ENCODE results near the gene PCDHGB5.

Gene PCDHGB5

GRCh38 chr5:141356950-141357349 lies 40.8 kb upstream of the PCDHGB5 start:
- no peak overlapping the region for H3K27ac ChIP-seq
- TF ChIP-seq ZFX (IDR thresholded peaks at IDR 0.05) (no peak), CTCF (conservative IDR thresholded peaks at IDR 0.05) (no peak)

- H3K27ac ChIP-seq: no peak within 1 kb of the TSS
- TF ChIP-seq CTCF (conservative IDR thresholded peaks at IDR 0.05) (peak; percentile 70), ZFX (IDR thresholded peaks at IDR 0.05) (no peak)
These were observed 37.8 kb upstream of the PCDHGB5 start, which contains the start of gene PCDHGB2 for GRCh38 chr5:141359790-141360426. PCDHGB2 (plus strand) TSS chr5:141359994; CDS start chr5:141360136, 142 bp downstream.

- no peak overlapping the region for H3K27ac ChIP-seq
- TF ChIP-seq CTCF (conservative IDR thresholded peaks at IDR 0.05) (no peak), ZFX (IDR thresholded peaks at IDR 0.05) (no peak)
These were observed 37.1 kb upstream of the PCDHGB5 start for GRCh38 chr5:141360685-141361084.

- H3K27ac ChIP-seq: no peak overlapping the region
- no peak for TF ChIP-seq CTCF (conservative IDR thresholded peaks at IDR 0.05)
- no peak for TF ChIP-seq ZFX (IDR thresholded peaks at IDR 0.05)
These were observed 35.0 kb upstream of the PCDHGB5 start for GRCh38 chr5:141362719-141363118.

- peak; percentile 34 for TF ChIP-seq CTCF (conservative IDR thresholded peaks at IDR 0.05)
- TF ChIP-seq ZFX (IDR thresholded peaks at IDR 0.05): no peak
- H3K27ac ChIP-seq: no peak within 1 kb of the TSS
These were observed 33.6 kb upstream of the PCDHGB5 start, which contains the start of gene PCDHGA5 for GRCh38 chr5:141363952-141364660. PCDHGA5 (plus strand) TSS chr5:141364162; CDS start chr5:141364331, 169 bp downstream.

- TF ChIP-seq ZFX (IDR thresholded peaks at IDR 0.05) (no peak), CTCF (conservative IDR thresholded peaks at IDR 0.05) (no peak)
- H3K27ac ChIP-seq: no peak overlapping the region
These were observed 31.5 kb upstream of the PCDHGB5 start for GRCh38 chr5:141366016-141366896.
